GM12878 (cell line): Measurements from ENCODE around the gene RASGRF2. TPM values are rescaled to one million over a fixed set of nuclear protein-coding genes. Genes with fewer than 3 reads are reported as not detected.

Source experiments
- ATAC-seq: fragments of 200-7000 bp; cut with Tn5 transposase; 3 replicates; pipeline ENCODE4 v1.9.1; 2020; ENCODE audit warnings: mild to moderate bottlenecking, moderate library complexity
- BruUV-seq: library from RNA; stranded (reverse); fragments of 400-500 nt; replicated peaks from 2 replicates; lab custom pipeline; 2021; lab: Mats Ljungman, UMichigan
- CTCF ChIA-PET: fragments of 300-600 bp; sonication (Branson Sonifier 250); formaldehyde crosslinking; extraction: SDS; loops from one replicate; lab custom pipeline; 2021; ENCODE audit warnings: inconsistent platforms; lab: Yijun Ruan, JAX
- POLR2A ChIA-PET: fragments of 350-600 bp; formaldehyde crosslinking; extraction: SDS; loops from one replicate; lab custom pipeline; 2021; ENCODE audit warnings: inconsistent platforms; lab: Charles Lee
- RAD21 ChIA-PET: fragments of 300-600 bp; sonication (Branson Sonifier 250); formaldehyde crosslinking; loops from one replicate; lab custom pipeline; 2023; ENCODE audit warnings: antibody characterized with exemption; ENCODE audit not compliant: unreplicated experiment; lab: Charles Lee
- SMC1A ChIA-PET: fragments of 300-600 bp; sonication (Branson Sonifier 250); formaldehyde crosslinking; loops from one replicate; lab custom pipeline; 2023; ENCODE audit not compliant: unreplicated experiment, uncharacterized antibody; lab: Charles Lee
- DNase-seq: peaks from one replicate; pipeline ENCODE4 v3.0.0-alpha.2; 2011; ENCODE audit warnings: low read depth, low spot score
- FAIRE-seq: peaks from 3 replicates; lab custom pipeline; 2011; peaks lifted over from hg19 to GRCh38; lab: Jason Lieb, UNC
- H2AFZ ChIP-seq: 2 replicates; pipeline ENCODE4 v1.6.0; 2011; ENCODE audit warnings: low read depth, low read length, control low read depth; ENCODE audit not compliant: control insufficient read depth
- H3K27ac ChIP-seq: 2 replicates; pipeline ENCODE4 v1.5.1; 2011; ENCODE audit warnings: control low read depth; ENCODE audit not compliant: control insufficient read depth, insufficient read depth
- H3K27me3 ChIP-seq, 2 experiments: replicated peaks in 1 of 2; 2 replicates each; pipeline versions ENCODE4 v1.6.0 to v1.6.1; 2011; ENCODE audit warnings: low read length in 1 of 2; ENCODE audit not compliant: control insufficient read depth in 2 of 2, insufficient read depth in 2 of 2
- H3K36me3 ChIP-seq, 2 experiments: 2 replicates each; pipeline ENCODE4 v1.5.1; 2011; ENCODE audit warnings: low read length in 1 of 2; ENCODE audit not compliant: control insufficient read depth in 2 of 2, insufficient read depth in 2 of 2
- H3K4me1 ChIP-seq: 2 replicates; pipeline ENCODE4 v1.6.1; 2011; ENCODE audit warnings: mild to moderate bottlenecking, low read length, moderate library complexity, mixed read lengths; ENCODE audit not compliant: control insufficient read depth, insufficient read depth
- H3K4me2 ChIP-seq: 2 replicates; pipeline ENCODE4 v1.6.0; 2011; ENCODE audit warnings: control low read depth; ENCODE audit not compliant: control insufficient read depth, insufficient read depth
- H3K4me3 ChIP-seq: fragments of 200-600 bp; sonication (generic); 2 replicates; pipeline ENCODE4 v1.5.1; 2016
- H3K79me2 ChIP-seq: 2 replicates; pipeline ENCODE4 v1.6.0; 2011; ENCODE audit warnings: low read length; ENCODE audit not compliant: control insufficient read depth, insufficient read depth
- H3K9ac ChIP-seq: 2 replicates; pipeline ENCODE4 v1.8.0; 2011; ENCODE audit warnings: low read length, control low read depth, mixed read lengths; ENCODE audit not compliant: control insufficient read depth, insufficient read depth
- H3K9me3 ChIP-seq: replicated peaks from 3 replicates; pipeline ENCODE4 v1.5.1; 2011; ENCODE audit warnings: mild to moderate bottlenecking, low read length; ENCODE audit not compliant: control insufficient read depth, insufficient read depth
- H4K20me1 ChIP-seq: 2 replicates; pipeline ENCODE4 v1.6.0; 2011; ENCODE audit not compliant: control insufficient read depth, insufficient read depth
- CBX5 ChIP-seq: sonication (generic); IDR thresholded peaks from 2 replicates; pipeline ENCODE4 v1.6.1; 2016; ENCODE audit warnings: low read depth, moderate library complexity, mild to moderate bottlenecking, inconsistent platforms
- CEBPB ChIP-seq, 2 experiments: fragments of 150-350 bp in 1 of 2; IDR thresholded peaks; 2 replicates each; pipeline ENCODE4 v1.6.1; 2012 to 2014; ENCODE audit warnings: low read depth in 2 of 2, low read length in 2 of 2, borderline replicate concordance in 1 of 2, inconsistent platforms in 1 of 2
- CREB1 ChIP-seq: IDR thresholded peaks from 2 replicates; pipeline ENCODE4 v1.6.1; 2012; ENCODE audit warnings: low read depth, mild to moderate bottlenecking, inconsistent platforms
- E2F4 ChIP-seq: IDR thresholded peaks from 2 replicates; pipeline ENCODE4 v1.6.1; 2012; ENCODE audit warnings: low read depth, low read length, improper control_type of control experiment
- EZH2 ChIP-seq: IDR thresholded peaks from 2 replicates; pipeline ENCODE4 v1.6.1; 2012; ENCODE audit warnings: low read depth, mild to moderate bottlenecking, control low read depth, inconsistent platforms, low read length, borderline replicate concordance; ENCODE audit not compliant: control insufficient read depth
- IKZF1 ChIP-seq: fragments of 450-650 bp; conservative IDR thresholded peaks from 2 replicates; pipeline ENCODE4 v1.6.1; 2017; ENCODE audit warnings: antibody characterized with exemption, mild to moderate bottlenecking
- POLR2AphosphoS2 ChIP-seq: IDR thresholded peaks from 2 replicates; pipeline ENCODE4 v1.6.1; 2011; ENCODE audit warnings: low read depth, mild to moderate bottlenecking, low read length, improper control_type of control experiment, moderate library complexity
- USF1 ChIP-seq: IDR thresholded peaks from 2 replicates; pipeline ENCODE4 v1.6.1; 2011; ENCODE audit warnings: borderline replicate concordance, low read depth, mild to moderate bottlenecking, moderate library complexity, mixed read lengths, low read length; ENCODE audit not compliant: insufficient read depth; ENCODE audit errors: extremely low read length
- WGBS: methylation state at CpG from one replicate; pipeline ENCODE4 v1.1.6; 2016; ENCODE audit warnings: low lambda C conversion rate; ENCODE audit not compliant: insufficient replicate concordance, insufficient coverage; ENCODE audit errors: missing lambda C conversion rate; 5-methylcytosine and 5-hydroxymethylcytosine counted together
- in situ Hi-C: fragments of 300-500 bp; cut with MboI; formaldehyde crosslinking; loops from 9 replicates; pipeline ENCODE4 v1.14.3; 2018; ENCODE audit warnings: mixed read lengths
- intact Hi-C: fragments of 100-400 bp; cut with micrococcal nuclease; formaldehyde crosslinking; loops from one replicate; pipeline ENCODE4 v1.14.2; 2022; ENCODE audit not compliant: unreplicated experiment
- polyA plus RNA-seq, 11 experiments: library from polyadenylated mRNA; depleted of rRNA in 4 of 11; unstranded in 6 of 11; stranded (reverse) in 5 of 11; fragments of >200 nt; fragmentation: Nextera tagmentation in 4 of 11; fragmentation: Illumina TruSeq in 1 of 11; extraction: Ambion mirVana in 4 of 11; extraction: Trizol in 1 of 11; gene quantifications; 1 replicate in 1 of 11; 2 replicates in 10 of 11; pipeline versions ENCODE4 v1.2.1 to v1.2.3, GENCODE V29; 2011 to 2016; ENCODE audit warnings: inconsistent platforms in 2 of 11, missing spikeins in 2 of 11, low read depth in 1 of 11
- total RNA-seq, 4 experiments: library from RNA; depleted of rRNA in 3 of 4; stranded (reverse); fragments of >200 nt in 3 of 4; fragmentation: Illumina TruSeq in 1 of 4; extraction: Trizol in 1 of 4; gene quantifications; 2 replicates each; pipeline versions ENCODE4 v1.2.1 to v1.2.3, GENCODE V29; 2013 to 2021

The RASGRF2 gene
- total and polyA plus RNA-seq, 10 of the 15 experiments (the other 5 are each of a cell fraction or from before 2014, with no cell fraction given), result 0.05 to 0.24 (median 0.07) TPM

- WGBS, result 71% methylated on average over 3 of the region's 3 CpGs
- no peak for TF ChIP-seq E2F4
- no peak for TF ChIP-seq CBX5
- no peak for TF ChIP-seq CEBPB (IDR thresholded peaks at IDR 0.05; ENCODE audit: borderline replicate concordance in 1 of 2, low read depth in 2 of 2, low read length in 2 of 2)
- TF ChIP-seq CREB1, result no peak
- TF ChIP-seq IKZF1, result no peak
- no peak for TF ChIP-seq EZH2
- no peak for TF ChIP-seq USF1
- TF ChIP-seq POLR2AphosphoS2, result no peak
- TF ChIP-seq, all 136 proteins: peak for 0
- ATAC-seq, result peak; percentile 44; the same call in 1 of the 3 replicates
- Histone ChIP-seq H3K4me3 (no peak overlapping the region), H3K9me3 (no peaks in the 10 kb centered on the region; the same call in 1 of the 3 replicates), H3K36me3 (no peaks in the 10 kb centered on the region), H3K9ac (no peak overlapping the region), H3K4me1 (no peaks in the 10 kb centered on the region; the same call in 1 of the 2 replicates), H3K79me2 (no peaks in the 10 kb centered on the region), H3K4me2 (no peak overlapping the region), H4K20me1 (no peaks in the 10 kb centered on the region), H3K27ac (no peak overlapping the region), H2AFZ (no peak overlapping the region), H3K27me3 (no peaks in the 10 kb centered on the region)
- ChIA-PET CTCF (interaction anchor here (0.7 to 1.4 kb wide), 2 partner anchors 17 to 27 kb away, joined by 3 read pairs; no protein-coding TSS in a partner anchor), SMC1A (interaction anchor here (1.2 to 1.4 kb wide), 2 partner anchors 17 to 19 kb away, joined by 3 read pairs; no protein-coding TSS in a partner anchor), POLR2A (interaction anchor here (0.6 kb wide), 1 partner anchor 31 kb away, joined by 3 read pairs; no protein-coding TSS in a partner anchor), RAD21 (no interaction called here)
- intact Hi-C loops (no loop called here), in situ Hi-C loops (no loop called here)
- no peak for DNase-seq
- FAIRE-seq, result no peak
- no TSS peak for BruUV-seq
Observed at GRCh38 chr5:81268521-81269196, 308.5 kb downstream of the RASGRF2 start.
